ENCODE results near the gene USP54.
"Not testable (repeated sequence)": the region's sequence is repeated elsewhere in the genome, so short reads cannot be mapped to it uniquely, and the experiment has no call there.

The USP54 gene

DNA sequence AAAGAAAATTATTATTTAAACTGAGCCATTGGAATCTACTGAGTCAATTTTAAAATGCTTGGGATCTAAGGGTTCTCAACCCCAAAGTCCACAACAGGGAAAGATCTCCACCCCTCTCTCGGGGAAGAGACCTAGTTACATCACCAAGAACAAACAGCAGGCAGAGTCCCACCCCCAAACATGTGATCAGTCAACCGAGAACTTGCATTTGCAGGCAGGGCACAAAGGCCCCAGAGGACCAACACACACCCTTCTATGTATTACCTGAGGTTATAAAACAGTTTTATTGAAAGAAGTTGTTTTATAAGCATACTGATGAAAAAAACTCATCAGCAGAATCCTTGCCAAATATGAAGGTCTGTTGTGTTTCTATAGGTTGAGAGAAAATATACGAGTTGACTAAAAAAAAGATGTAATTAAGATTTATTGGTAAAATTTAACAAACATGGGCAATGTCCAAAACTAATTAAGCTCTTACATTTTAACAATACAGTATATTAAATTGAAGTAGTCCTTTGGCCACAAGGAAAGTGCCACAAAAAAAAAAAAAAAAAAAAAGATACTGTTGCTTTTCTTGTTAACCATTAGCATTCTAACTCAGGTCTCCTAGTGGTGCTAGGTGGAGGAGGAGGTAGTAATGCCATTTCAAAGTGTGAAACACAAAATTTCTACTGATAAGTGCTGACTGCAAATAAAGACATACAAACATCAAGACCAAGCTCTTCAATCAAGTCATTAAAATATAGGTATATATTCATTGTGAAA, 975 bp upstream of the USP54 start:
- no peak for DNase-seq (ENCODE audit: low read depth in 2 of 3, low spot score in 1 of 3)

DNA sequence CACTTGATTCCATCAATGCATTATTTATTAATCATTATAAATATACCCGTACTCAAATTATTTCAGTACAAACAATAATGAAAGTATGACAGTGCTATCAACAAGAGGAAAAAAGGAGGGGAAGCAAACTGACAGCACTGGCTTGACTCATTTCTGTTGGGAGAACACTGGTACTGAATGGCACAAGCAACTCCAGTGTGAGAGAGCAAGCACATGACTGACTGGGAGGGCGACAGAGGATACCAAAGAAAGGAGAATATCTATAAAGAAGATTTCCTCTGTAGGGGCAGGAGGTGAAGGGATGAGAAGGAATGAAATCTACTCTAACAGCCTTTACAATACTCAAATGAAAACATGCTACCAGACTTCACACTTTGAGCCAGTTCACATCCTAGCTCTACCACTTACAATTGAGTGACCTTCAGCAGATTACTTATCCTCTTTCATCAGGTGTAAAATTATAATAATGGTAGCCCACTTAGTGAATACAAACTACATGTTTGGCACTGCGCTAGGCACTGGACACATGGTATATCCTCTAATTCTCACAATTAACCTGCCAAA, 1.5 kb downstream of the USP54 start:
- no peak for DNase-seq (ENCODE audit: low read depth in 2 of 3, low spot score in 1 of 3)

DNA sequence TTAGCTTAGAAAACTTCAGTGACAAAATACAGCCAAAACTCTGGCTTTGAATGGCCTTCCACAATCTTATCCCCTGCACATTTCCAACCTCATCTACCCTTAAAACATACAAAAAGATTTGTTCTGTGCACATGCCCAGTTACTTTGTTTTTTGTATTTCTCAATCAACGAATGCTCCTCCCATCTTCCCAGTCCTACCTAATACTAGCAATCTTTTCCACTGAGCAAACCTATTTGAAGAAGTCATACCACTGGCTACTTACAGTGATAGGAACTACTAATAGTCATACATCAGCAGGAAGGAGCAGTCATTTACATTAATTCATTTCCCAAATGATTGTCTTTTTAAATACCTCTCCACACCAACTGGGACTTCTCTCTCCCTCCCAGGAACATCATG, 2.5 kb downstream of the USP54 start:
- DNase-seq (ENCODE audit: low read depth in 2 of 3, low spot score in 1 of 3): no peak

DNA sequence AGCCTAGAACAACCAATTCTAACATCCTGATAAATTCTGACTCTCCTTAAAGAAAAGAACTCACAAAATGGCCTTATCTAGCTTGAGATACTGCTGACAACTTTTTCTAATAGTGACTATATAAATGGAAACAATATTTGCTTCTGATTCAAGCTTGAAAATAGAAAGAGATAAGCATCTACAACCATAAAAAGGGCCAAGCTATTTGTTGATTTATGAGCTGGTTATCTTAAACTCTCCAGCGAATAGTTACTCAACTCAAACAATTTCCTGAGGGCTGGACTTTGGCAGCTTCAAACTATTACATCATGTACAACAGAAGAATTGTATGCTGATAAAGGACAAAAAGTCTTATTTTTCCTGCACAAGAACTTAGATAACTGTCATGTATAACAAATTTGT, 4.6 kb downstream of the USP54 start:
- no peak for DNase-seq (ENCODE audit: low read depth in 2 of 3, low spot score in 1 of 3)

DNA sequence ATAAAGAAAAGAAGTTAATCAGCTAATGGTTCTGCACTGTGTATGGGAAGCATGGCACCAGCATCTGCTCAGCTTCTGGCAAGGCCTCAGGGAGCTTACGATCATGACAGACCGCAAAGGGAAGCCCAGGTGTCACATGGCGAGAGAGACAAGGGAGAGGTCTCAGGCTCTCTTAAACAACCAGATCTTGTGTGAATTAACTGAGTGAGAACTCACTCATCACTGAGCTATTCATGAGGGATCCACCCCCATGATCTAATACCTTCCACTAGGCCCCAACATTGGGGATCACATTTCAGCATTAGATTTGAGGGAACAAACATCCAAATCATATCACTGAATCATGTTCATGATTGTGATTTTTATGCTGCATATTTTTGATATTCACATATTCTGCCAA, 5.8 kb downstream of the USP54 start:
- DNase-seq (ENCODE audit: low read depth in 2 of 3, low spot score in 1 of 3): no peak

DNA sequence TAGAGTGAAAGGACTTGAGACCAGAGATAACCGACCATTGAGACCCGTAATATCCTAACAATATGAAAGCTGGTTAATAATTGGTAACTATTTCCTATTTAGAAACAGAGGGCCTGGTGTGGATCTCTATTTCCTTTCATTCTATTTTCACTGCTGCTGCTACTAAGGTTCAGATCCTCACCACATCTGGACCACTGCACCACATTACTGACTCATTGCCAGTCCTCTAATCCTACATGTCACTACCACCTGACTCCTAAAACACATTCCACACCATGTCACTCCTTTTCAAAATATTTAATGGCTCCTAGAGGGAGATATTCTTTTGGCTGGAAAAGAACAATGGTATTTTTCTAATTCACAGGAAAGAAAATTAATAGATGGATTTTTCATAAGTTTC, 6.4 kb downstream of the USP54 start:
- no peak for DNase-seq (ENCODE audit: low read depth in 2 of 3, low spot score in 1 of 3)

DNA sequence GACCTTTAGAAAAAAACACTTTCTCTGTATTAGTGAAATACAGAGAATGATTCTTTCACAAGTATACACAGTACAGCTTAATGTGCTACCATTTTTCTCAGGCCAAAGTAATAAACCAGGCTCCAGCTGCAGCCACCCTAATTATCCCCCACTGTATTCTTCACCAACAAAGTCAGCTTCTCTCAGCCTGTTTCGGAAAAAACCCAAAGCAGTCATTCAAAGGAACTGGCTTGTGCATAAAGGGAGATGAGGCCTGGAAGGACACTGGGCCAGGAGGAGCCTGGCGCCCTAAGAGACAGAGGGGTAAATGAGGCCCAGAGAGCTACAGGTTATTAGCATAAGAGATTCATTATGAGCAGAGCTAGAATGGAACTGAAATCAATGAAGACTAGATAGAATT, 9.2 kb downstream of the USP54 start:
- DNase-seq (ENCODE audit: low read depth in 2 of 3, low spot score in 1 of 3): no peak

DNA sequence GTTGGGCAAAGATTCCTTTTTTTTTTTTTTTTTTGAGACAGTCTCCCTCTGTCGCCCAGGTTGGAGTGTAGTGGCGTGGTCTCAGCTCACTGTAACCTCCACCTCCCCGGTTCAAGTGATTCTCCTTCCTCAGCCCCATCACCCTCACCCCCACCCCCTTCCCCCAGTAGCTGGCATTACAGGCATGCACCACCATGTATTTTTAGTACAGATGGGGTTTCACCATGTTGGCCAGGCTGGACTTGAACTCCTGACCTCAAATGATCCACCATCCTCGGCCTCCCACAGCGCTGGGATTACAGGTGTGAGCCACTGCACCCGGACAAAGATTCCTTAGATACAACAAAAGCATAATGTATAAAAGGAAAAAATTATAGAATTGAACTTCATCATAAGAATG, 12.2 kb downstream of the USP54 start:
- not testable (repeated sequence) for DNase-seq (ENCODE audit: low read depth in 2 of 3, low spot score in 1 of 3)

DNA sequence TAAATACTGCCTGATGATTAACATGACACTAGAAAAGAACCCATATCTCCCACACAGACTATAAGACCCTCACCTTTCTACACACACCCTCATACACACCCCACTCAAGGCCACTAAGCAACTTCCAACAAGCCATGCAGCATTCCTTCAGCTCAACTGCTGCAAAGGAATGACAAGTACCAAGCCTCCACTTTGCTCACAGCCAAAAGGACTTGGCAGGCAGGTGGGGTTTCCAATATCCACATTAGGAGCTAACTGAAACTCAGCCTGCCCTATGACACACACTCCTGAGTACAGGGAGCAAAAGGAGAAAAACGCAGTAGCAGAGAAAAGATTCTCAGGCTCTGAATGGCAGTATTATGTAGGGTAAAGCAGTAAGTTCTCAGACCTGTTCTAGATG, 13.4 kb downstream of the USP54 start:
- no peak for DNase-seq (ENCODE audit: low read depth in 2 of 3, low spot score in 1 of 3)

DNA sequence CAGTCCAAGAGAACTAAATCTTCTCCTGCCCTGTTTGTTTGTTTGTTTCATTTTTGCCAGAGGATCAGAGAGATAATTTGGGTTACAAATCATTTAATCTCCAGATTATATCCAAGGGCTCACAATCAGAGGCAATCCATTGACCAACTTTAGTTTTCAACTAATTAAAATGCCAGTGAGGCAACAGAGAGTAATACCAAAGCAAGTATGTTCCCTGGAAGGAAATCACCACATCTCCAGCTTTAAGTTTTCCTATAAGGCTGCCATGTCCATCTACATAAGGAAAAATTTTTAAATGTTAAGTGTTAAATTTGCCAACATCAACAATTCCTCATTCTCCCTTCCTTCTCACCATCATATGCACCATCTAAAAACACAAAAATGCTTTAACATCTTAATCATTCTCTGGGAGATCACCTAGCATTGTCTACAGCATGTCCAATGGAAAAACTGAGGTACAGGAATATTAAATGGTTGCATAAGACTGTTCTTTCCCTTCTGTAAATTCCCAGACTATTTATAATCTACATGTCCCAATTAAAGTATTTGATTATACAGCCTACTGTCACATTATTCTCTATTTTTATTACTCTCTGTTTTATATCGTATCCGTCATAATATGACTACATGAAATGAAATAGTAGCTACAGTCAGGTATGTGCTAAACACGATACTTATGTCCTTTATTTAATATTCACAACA, 14.1 kb downstream of the USP54 start:
- no peak for DNase-seq (ENCODE audit: low read depth in 2 of 3, low spot score in 1 of 3)

DNA sequence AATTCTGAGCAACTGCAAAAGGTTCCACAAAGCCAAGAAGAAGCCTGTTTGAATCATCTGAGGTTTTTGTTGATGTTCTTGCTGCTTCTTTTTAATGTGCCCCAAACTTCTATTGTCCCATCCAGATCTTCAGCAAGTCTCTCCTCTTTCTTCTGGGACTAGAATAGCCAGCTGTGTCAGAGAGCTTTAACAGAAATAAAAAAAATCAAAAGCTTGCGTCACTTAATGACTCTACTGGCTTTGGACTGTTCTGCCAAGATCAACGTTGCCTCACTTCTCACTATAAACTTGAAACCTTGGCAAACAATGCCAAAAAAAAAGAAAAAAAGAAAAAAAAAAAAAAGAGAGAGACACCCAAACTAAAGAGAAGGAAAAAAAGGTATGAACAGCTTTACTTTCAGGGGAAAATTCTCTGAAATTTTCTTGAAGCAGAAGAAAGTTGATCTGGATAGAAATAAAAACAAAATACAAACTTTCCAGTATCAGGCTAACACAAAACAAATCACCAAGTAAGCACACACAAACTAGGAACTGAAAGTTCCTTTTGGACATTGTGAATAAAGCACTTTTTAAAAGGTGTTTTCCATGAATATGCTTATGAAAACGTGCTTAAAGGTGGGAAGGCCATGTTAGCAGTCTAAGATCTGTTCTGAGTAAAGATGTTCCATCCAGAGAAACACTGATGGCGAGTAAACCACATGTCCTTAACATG, 14.8 kb downstream of the USP54 start:
- no peak for DNase-seq (ENCODE audit: low read depth in 2 of 3, low spot score in 1 of 3)

DNA sequence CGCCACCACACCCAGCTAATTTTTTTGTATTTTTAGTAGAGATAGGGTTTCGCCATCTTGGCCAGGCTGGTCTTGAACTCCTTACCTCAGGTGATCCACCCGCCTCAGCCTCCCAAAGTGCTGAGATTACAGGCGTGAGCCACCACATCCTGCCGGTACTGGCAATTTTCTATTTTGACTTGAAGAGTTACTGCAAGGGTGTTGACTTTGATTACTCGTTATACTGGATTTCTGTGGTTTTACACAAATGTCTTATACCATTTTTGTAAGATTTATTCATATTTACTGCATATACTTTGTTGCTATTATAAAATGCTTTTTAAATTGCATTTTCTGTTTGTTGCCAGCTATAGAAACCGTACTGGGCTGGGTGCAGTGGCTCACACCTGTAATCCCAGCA, 24.1 kb downstream of the USP54 start:
- DNase-seq (ENCODE audit: low read depth in 2 of 3, low spot score in 1 of 3): not testable (repeated sequence)

DNA sequence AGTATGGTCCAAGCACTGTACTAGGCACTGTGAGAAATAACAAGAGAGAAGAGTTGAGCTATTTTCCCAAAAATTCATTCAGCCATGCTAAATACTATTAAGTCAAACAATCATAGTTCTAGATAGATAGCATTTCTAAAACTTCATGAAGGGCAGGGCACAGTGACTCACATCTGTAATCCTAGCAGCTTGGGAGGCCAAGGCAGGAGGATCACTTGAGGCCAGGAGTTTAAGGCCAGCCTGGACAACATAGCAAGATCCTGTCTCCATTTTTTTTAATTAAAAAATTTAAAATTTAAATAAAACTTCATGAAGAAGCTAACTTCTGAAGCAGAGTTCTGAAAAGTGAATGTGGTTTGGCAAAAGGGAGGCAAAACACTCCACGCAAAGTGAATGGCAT, 29.9 kb downstream of the USP54 start:
- no peak for DNase-seq (ENCODE audit: low read depth in 2 of 3, low spot score in 1 of 3)

DNA sequence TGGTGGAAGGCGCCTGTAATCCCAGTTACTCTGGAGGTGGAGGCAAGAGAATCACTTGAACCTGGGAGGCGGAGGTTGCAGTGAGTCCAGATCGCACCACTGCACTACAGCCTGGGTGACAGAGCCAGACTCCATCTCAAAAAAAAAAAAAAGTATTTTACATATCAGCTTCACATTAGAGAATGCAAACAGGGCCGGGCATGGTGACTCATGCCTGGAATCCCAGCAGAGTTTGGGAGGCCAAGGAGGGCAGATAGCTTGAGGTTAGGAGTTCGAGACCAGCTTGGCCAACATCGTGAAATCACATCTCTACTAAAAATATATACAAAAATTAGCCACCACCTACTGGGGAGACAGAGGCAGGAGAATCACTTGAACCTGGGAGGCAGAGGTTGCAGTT, 31.6 kb downstream of the USP54 start:
- no peak for DNase-seq (ENCODE audit: low read depth in 2 of 3, low spot score in 1 of 3)

DNA sequence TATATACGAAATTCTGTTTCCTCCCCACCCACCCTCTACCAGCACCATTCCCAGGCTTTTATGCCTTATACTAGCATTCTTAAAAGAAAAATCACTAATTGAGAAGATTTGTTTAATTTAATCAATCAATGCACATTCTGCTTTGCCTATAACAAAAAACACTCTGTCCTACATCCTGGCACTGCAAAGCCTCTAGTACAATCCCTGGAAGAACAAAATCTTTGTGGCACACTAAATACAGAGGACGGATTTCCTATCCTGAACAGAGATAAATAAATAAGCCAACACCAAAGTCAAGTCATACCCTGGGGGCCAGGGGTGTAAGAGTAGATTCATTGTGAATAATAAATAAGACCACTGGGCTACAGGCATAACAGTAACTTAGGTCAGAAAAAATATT, 34.3 kb downstream of the USP54 start:
- DNase-seq (ENCODE audit: low read depth in 2 of 3, low spot score in 1 of 3): no peak

DNA sequence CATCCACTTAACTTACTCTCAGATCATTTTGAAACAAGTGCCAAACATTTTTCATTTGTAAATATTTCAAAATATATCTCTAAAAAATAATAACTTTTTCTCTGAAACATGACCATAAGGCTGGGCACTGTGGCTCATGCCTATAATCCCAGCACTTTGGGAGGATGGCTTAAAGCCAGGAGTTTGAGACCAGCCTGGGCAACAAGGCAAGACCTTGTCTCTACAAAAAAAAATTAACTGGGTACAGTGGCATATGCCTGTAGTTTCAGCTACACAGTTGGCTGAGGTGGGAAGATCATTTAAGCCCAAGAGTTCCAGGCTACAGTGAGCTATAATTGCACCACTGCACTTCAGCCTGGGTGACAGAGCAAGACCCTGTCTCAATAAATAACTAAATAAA, 36.4 kb downstream of the USP54 start:
- DNase-seq (ENCODE audit: low read depth in 2 of 3, low spot score in 1 of 3): no peak

DNA sequence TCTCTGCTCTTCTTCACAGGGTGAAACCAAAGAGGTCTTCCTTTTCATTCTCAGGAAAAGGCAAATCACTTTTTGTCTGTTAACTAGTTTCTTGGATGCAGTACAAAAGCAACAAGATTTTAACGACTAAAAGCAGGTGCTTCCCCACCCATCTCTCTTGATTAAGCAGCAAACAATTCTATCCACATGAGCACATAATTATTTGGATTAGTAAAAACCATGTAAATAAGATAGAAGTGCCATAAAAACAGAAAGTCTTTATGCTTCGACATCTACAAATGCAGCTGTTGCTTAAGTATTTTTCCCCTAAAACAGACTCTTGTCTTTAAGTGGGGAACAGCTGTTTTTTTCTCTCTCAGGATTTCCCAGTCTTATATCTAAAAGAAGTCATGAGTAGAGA, 37.4 kb downstream of the USP54 start:
- DNase-seq (ENCODE audit: low read depth in 2 of 3, low spot score in 1 of 3): no peak

DNA sequence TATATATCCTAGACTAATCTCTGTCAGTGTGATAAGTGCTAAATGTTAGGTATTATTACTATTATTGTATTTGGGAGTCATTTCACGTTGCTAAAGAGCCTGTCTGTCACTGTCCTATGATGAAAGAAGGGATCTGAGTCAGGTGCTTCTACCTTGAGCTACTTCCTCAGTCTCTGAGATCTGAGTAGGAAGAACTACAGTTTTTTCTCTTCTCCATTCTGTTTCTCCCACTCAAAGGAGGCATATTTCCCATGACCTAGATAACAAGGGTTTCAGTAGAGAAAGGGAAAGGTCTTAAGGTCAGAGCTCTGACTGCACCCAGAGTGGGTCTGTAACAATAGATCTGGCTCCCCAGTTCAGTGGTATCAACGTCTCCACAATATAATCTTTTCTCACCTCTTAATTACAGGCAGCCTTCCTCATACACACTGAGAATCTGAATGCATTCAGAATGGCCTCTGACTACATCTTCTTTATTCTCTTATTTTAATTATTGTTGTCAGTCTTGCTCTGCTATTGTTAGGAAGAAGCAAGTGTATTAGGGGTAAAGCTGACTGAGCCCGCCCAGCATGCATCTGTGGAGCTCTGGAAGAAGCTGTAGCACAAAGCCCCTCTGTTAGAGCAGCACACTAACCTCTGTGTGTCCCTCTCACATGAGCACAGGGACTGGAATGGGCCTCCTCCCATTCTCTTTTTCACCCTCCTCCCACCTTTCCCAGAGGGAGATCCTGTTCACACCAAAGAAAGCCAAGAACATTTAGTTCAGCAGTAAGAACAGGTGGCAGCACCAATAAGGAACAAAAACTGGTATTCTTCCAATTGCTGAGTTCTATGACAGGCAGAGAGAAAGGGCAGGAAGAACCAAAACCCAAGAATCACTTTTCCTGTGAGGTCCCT, 38.1 kb downstream of the USP54 start:
- DNase-seq (ENCODE audit: low read depth in 2 of 3, low spot score in 1 of 3): no peak

DNA sequence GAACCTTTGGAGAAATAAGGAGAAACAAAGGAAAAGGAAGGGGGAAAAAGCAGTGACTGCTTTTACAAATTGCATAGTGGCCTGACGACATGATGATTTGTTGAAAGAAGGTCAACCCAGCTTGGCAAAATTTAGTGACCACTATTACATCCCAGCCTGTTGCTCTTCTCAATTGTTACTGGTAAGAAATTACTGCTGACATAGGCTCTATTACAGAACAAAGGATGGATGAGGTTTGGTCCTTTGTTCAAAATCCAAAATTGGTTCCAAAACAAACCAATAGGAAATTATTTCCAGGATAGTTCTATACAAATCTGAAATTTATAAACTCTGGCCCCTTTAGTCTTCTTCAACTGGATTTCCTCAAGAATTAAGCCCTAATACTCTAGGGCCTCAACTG, 39.6 kb downstream of the USP54 start:
- DNase-seq (ENCODE audit: low read depth in 2 of 3, low spot score in 1 of 3): no peak

DNA sequence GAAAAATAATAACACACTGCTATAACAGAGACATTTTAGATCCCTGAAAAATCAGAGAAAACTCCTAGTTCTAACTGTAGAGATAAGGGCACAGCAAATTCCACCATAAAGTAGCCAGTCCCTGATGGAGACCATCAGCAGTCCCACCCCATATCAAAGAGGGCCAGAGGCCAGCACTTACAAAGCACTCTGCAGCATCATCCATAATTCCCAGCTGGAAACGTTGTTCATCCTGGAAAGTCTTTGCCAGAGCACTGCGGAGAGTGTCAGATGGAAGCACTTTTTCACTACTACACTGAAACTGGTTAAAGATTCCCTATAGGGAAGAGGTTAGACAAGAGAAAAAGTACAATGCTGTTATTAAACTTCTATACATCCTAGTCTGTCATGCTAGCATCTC, 45.8 kb downstream of the USP54 start:
- DNase-seq (ENCODE audit: low read depth in 2 of 3, low spot score in 1 of 3): no peak

DNA sequence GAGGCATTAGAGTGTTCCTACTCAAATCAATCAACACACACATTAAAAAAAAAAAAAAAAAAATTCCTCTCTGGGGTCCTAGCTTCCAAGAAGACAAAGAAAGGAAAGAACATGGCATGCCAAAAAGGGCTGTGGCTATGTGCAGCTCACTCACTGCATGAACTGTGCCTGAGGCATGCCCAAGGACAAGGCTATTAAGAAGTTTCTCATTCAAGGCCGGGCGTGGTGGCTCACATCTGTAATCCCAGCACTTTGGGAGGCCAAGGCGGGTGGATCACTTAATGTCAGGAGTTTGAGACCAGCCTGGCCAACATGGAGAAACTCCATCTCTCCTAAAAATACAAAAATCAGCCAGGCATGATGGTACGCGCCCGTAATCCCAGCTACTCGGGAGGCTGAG, 53.4 kb downstream of the USP54 start:
- DNase-seq (ENCODE audit: low read depth in 2 of 3, low spot score in 1 of 3): no peak

Measured in stimulated activated CD4-positive, alpha-beta T cell treated with anti-CD3 and anti-CD28 coated beads, Interleukin-12 subunit alpha, Interleukin-12 subunit beta, amount 100 ng/mL, for 48 hours (primary cell).